Heart left ventricle (tissue), 16 donors: ENCODE measurements around the gene MISP. TPM values are rescaled to one million over a fixed set of nuclear protein-coding genes. Genes with fewer than 3 reads are reported as not detected.

Source experiments
- ATAC-seq, 4 donors: fragments of 200-7000 bp; cut with Tn5 transposase; one replicate each; pipeline ENCODE4 v1.9.1; 2020 to 2022; ENCODE audit warnings: moderate library complexity in 4 of 4, mild to moderate bottlenecking in 3 of 4, moderate number of reproducible peaks in 1 of 4
- DNase-seq, 5 donors: peaks; one replicate each; pipeline ENCODE4 v3.0.0-alpha.2; 2020
- H3K27ac ChIP-seq, 12 donors: fragments of 200-600 bp; sonication (generic) in 4 of 12; one replicate each; pipeline versions ENCODE4 v1.5.0 to v1.8.0; 2016 to 2022; ENCODE audit warnings: mild to moderate bottlenecking in 2 of 12
- H3K27me3 ChIP-seq, 9 donors: fragments of 200-600 bp; sonication (generic) in 2 of 9; one replicate each; pipeline versions ENCODE4 v1.5.1 to v1.8.0; 2016 to 2022; ENCODE audit warnings: mild to moderate bottlenecking in 3 of 9
- H3K36me3 ChIP-seq, 9 donors: fragments of 200-600 bp; sonication (generic) in 2 of 9; one replicate each; pipeline versions ENCODE4 v1.5.0 to v1.8.0; 2018 to 2022; ENCODE audit warnings: mild to moderate bottlenecking in 2 of 9
- H3K4me1 ChIP-seq, 12 donors: fragments of 200-600 bp; sonication (generic) in 4 of 12; one replicate each; pipeline versions ENCODE4 v1.5.0 to v1.8.0; 2016 to 2022; ENCODE audit warnings: mild to moderate bottlenecking in 3 of 12
- H3K4me3 ChIP-seq, 12 donors: fragments of 200-600 bp; sonication (generic) in 4 of 12; one replicate each; pipeline versions ENCODE4 v1.5.0 to v1.8.0; 2017 to 2022; ENCODE audit warnings: mild to moderate bottlenecking in 9 of 12, moderate library complexity in 4 of 12
- H3K9me3 ChIP-seq, 12 donors: fragments of 200-600 bp; sonication (generic) in 4 of 12; one replicate each; pipeline versions ENCODE4 v1.5.0 to v1.8.0; 2016 to 2022; ENCODE audit warnings: mild to moderate bottlenecking in 1 of 12
- POLR2A ChIP-seq, 2 donors: fragments of 450-650 bp; IDR thresholded peaks; one replicate each; pipeline ENCODE4 v1.6.1; 2017; ENCODE audit warnings: antibody characterized with exemption in 2 of 2, mild to moderate bottlenecking in 2 of 2, moderate library complexity in 2 of 2
- WGBS, 4 donors: extraction: QIAGEN DNeasy Blood & Tissue Kit in 2 of 4; methylation state at CpG; one replicate each; pipeline versions ENCODE4 v1.1.5 to v1.1.7; 2013 to 2018; 5-methylcytosine and 5-hydroxymethylcytosine counted together
- intact Hi-C, 10 donors: fragments of 100-400 bp; cut with DNase I; formaldehyde crosslinking; loops; one replicate each; pipeline versions ENCODE4 v1.11.1 to v1.14.2; 2022
- polyA plus RNA-seq, 2 donors: library from polyadenylated mRNA; stranded (reverse); fragments of 200-250 nt; gene quantifications; one replicate each; pipeline ENCODE4 v1.2.3, GENCODE V29; 2013
- total RNA-seq, 9 donors: library from RNA; depleted of rRNA in 2 of 9; stranded (reverse); fragments of >200 nt in 2 of 9; fragmentation: NEBNext Ultra II Directional in 3 of 9; extraction: Animal tissue kit (Norgen Biotek cat#: 25700) in 3 of 9; gene quantifications; one replicate each; pipeline versions ENCODE4 v1.1.0 to v1.2.4, GENCODE V29; 2016 to 2023
- TF ChIP-seq, protein P1 (sequence below), 12 donors: fragments of 200-600 bp; sonication (generic) in 4 of 12; IDR thresholded peaks; one replicate each; pipeline versions ENCODE4 v1.5.0 to v1.8.0; 2018 to 2022; ENCODE audit warnings: antibody characterized with exemption in 12 of 12, mild to moderate bottlenecking in 5 of 12
- donor health status: ischemic (EF 13 %, LVEDD 7.1; RV severe dilation, severe dysfunction).
- donor health status: healthy with polysubstance abuse.
- donor health status: DM: no; HTN: yes; CAD: no.
- donor health status: DM: no; HTN: no; CAD: no.
- donor health status: ischemic (EF 25% LVEDD 6.9; RV normal size, moderate dysfunction).
- donor health status: ischemic (EF 25% LVEDD 5.7; RV mildly dilated, moderate dysfunction).
- donor health status: healthy.
- donor health status: DM: yes; HTN: yes; CAD: no.
- donor health status: ischemic (EF 35%, LVEDD 5.7; RV mildly dilated, moderate dysfunction).
- donor health status: nonischemic (EF 11% LVEDD 7.7; RV severe dilation, severe dysfunction).
- donor health status: DM: yes; HTN: yes; CAD: no.
- donor health status: PGD.
- donor health status: ischemic (EF 29% LVEDD 5.4; RV normal size, mild dysfunction).
- donor health status: nonischemic (EF 23%, LVEDD 6.1; RV moderate dilation, normal function).

MISP gene
- total and polyA plus RNA-seq, 11 donors = 0.06 to 1.1 TPM; not detected in 9

DNA sequence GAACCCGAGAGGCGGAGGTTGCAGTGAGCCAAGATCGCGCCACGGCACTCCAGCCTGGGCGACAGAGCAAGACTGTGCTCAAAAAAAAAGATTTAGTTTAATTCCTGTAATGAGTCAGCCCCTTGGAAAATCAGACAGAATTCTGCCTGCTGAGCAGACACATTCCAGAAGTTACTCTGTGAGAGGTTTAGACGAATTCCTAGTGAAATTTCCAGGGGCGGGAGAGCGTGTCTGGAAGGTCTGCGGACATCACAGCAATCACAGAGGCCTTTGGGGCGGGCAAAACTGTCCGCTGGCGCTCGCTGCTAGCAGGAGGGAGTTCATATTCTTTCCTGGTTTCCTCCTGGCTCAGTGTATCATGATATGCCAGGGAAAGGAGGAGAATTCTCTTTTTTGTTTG, 17.5 kb downstream of the MISP start:
- ATAC-seq (no peak), DNase-seq (no peak)
- no peaks in the 10 kb centered on the region for H3K27me3 ChIP-seq
- H3K9me3 ChIP-seq = no peaks in the 10 kb centered on the region
- 72 to 81% (median 76%) methylated on average over 14 of the region's 14 CpGs for WGBS, 4 donors
- peaks cover 0 to 11% (median 0%) of the 10 kb centered on the region in 12 donors for H3K4me1 ChIP-seq
- H3K4me3 ChIP-seq = no peak overlapping the region
- no peak overlapping the region for H3K27ac ChIP-seq
- intact Hi-C loops = loop anchor here in 4 of 10 donors (2.0 to 5.0 kb wide), 4 partner anchors 89 to 214 kb away; partner anchors contain the start of genes CFD (in 1 of the 4) and WDR18 (in 1 of the 4)
- no peaks in the 10 kb centered on the region for H3K36me3 ChIP-seq
- TF ChIP-seq POLR2A (IDR thresholded peaks at IDR 0.05) = no peak
- TF ChIP-seq, protein P1, sequence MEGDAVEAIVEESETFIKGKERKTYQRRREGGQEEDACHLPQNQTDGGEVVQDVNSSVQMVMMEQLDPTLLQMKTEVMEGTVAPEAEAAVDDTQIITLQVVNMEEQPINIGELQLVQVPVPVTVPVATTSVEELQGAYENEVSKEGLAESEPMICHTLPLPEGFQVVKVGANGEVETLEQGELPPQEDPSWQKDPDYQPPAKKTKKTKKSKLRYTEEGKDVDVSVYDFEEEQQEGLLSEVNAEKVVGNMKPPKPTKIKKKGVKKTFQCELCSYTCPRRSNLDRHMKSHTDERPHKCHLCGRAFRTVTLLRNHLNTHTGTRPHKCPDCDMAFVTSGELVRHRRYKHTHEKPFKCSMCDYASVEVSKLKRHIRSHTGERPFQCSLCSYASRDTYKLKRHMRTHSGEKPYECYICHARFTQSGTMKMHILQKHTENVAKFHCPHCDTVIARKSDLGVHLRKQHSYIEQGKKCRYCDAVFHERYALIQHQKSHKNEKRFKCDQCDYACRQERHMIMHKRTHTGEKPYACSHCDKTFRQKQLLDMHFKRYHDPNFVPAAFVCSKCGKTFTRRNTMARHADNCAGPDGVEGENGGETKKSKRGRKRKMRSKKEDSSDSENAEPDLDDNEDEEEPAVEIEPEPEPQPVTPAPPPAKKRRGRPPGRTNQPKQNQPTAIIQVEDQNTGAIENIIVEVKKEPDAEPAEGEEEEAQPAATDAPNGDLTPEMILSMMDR (IDR thresholded peaks at IDR 0.05) = no peak

GRCh38 chr19:769616-770015, 18.7 kb downstream of the MISP start:
- ATAC-seq = no peak
- 75 to 79% (median 77%) methylated on average over 6 of the region's 6 CpGs for WGBS, 4 donors
- intact Hi-C loops = loop anchor here (1.0 to 10.0 kb wide), 12 partner anchors 85 to 218 kb away; partner anchors contain the start of genes WDR18 (in 7 of the 10), CFD (in 6 of the 10), ELANE (in 3 of the 10) and KISS1R (in 1 of the 10)
- TF ChIP-seq, protein P1 (IDR thresholded peaks at IDR 0.05) = no peak
- no peak for TF ChIP-seq POLR2A (IDR thresholded peaks at IDR 0.05)
- no peak overlapping the region for H3K27ac ChIP-seq
- H3K27me3 ChIP-seq = no peaks in the 10 kb centered on the region
- DNase-seq = no peak
- H3K4me1 ChIP-seq = peaks cover 0 to 11% (median 0%) of the 10 kb centered on the region in 12 donors
- H3K36me3 ChIP-seq = no peaks in the 10 kb centered on the region
- H3K9me3 ChIP-seq = no peaks in the 10 kb centered on the region
- H3K4me3 ChIP-seq = no peak overlapping the region

GRCh38 chr19:771332-771785, 20.4 kb downstream of the MISP start:
- no peak for DNase-seq
- H3K4me3 ChIP-seq = no peak overlapping the region
- peaks cover 0 to 11% (median 0%) of the 10 kb centered on the region in 12 donors for H3K4me1 ChIP-seq
- TF ChIP-seq POLR2A (IDR thresholded peaks at IDR 0.05) = no peak
- TF ChIP-seq, protein P1 (IDR thresholded peaks at IDR 0.05) = peak; percentile 37 to 62 (median 54)
- H3K27me3 ChIP-seq = no peaks in the 10 kb centered on the region
- 23 to 28% (median 26%) methylated on average over 6 of the region's 6 CpGs for WGBS, 4 donors
- H3K36me3 ChIP-seq = no peaks in the 10 kb centered on the region
- no peaks in the 10 kb centered on the region for H3K9me3 ChIP-seq
- peak in 3 of 4 donors; percentile 41 to 66 (median 61) for ATAC-seq
- no peak overlapping the region for H3K27ac ChIP-seq
- intact Hi-C loops = loop anchor here (2.0 to 10.0 kb wide), 8 partner anchors 83 to 216 kb away; partner anchors contain the start of genes WDR18 (in 6 of the 10), CFD (in 5 of the 10) and ELANE (in 3 of the 10)

DNA sequence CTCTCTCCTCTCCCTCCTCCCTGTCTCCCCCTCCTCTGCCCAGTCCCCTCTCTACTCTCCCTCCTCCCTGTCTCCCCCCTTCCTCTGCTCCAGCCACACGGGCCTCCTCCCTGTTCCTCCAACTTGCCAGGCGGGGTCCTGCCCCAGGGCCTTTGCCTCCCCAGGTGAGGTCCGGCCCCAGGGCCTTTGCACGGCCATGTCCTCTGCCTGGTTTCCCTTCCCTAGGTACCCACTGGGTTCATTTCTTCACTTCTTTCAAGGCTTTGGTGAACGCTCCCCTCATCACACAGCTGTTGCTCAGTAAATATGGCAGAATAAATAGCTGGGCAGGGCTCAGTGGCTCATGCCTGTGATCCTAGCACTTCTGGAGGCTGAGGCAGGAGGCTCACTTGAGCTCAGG, 21.2 kb downstream of the MISP start:
- intact Hi-C loops = loop anchor here in 9 of 10 donors (5.0 to 10.0 kb wide), 6 partner anchors 83 to 215 kb away; partner anchors contain the start of genes WDR18 (in 6 of the 9), CFD (in 5 of the 9) and ELANE (in 3 of the 9)
- Histone ChIP-seq H3K9me3 (no peaks in the 10 kb centered on the region), H3K36me3 (no peaks in the 10 kb centered on the region), H3K27me3 (no peaks in the 10 kb centered on the region), H3K4me3 (no peak overlapping the region), H3K4me1 (peaks cover 0 to 11% (median 0%) of the 10 kb centered on the region in 12 donors), H3K27ac (no peak overlapping the region)
- ATAC-seq (no peak), DNase-seq (no peak)
- TF ChIP-seq POLR2A (IDR thresholded peaks at IDR 0.05) = no peak
- TF ChIP-seq, protein P1 (IDR thresholded peaks at IDR 0.05) = no peak
- 84 to 87% (median 86%) methylated on average over 5 of the region's 5 CpGs for WGBS, 4 donors
